A204.1 (cell line): ENCODE results near the gene PFKFB3.

Experiments
- FAIRE-seq: peaks from 2 replicates; lab custom pipeline; 2012; peaks lifted over from hg19 to GRCh38; lab: Jason Lieb, UNC

The PFKFB3 gene

DNA sequence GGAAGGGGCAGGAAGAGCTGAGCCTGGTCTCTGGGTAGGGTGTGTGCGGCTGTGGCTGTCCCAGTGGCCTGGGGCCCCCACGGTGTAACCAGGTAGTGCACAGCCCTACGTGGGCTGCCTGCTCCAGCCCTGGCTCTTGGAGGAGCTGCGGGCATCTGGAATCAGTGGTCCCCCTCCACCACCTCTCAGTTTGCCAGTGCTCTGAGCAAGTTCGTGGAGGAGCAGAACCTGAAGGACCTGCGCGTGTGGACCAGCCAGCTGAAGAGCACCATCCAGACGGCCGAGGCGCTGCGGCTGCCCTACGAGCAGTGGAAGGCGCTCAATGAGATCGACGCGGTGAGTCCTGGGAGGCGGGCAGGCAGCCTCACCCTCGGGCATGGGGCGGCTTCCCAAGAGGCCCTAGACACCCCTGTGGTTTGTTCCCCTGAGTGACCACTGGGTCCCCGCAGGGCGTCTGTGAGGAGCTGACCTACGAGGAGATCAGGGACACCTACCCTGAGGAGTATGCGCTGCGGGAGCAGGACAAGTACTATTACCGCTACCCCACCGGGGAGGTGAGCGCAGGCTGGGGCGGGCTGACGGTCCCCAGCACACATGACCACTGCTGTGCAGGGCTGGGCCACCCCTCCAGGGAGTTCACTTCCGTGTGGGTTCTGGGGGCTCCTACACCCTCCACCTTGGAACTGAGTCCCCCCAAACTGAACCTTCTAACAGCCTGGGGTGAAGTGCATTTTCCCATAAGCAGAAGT lies 18.6 kb downstream of the PFKFB3 start:
- no peak for FAIRE-seq

DNA sequence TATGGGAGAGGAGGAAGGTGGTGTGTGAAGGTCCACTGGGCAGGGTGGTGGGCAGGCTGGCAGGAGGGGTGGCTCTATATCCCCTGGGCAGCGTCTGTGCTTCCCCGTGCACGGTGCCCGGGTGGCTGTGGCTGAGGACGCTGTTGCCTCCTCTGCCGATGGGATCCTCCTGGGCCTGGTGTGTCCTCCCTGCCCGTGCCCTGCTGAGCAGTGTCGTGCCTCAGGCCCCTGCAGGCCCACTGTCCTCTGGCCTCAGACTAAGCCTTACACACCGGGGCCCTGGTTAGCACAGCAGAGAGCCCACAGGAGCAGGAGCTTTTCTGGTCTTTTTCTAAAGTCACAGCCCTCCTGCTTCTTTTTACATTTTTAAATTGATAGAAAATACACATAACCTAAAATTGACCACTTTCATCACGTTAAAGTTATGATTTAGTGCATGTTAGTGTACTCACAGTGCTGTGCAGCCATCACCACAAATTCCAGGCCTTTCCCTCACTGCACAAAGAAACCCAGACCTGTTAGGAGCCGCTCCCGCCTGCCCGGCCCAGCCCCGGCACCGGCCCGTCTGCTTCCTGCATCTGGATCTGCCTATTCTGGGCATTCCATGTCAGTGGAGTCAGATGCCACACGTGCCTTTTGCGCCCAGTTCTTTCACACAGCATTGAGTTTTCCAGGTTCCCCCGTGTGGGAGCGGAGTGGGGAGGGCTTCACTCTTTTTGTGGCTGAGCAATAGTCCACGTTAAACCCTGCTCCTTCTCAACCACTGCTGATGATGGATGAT lies 19.4 kb downstream of the PFKFB3 start:
- FAIRE-seq, result no peak

DNA sequence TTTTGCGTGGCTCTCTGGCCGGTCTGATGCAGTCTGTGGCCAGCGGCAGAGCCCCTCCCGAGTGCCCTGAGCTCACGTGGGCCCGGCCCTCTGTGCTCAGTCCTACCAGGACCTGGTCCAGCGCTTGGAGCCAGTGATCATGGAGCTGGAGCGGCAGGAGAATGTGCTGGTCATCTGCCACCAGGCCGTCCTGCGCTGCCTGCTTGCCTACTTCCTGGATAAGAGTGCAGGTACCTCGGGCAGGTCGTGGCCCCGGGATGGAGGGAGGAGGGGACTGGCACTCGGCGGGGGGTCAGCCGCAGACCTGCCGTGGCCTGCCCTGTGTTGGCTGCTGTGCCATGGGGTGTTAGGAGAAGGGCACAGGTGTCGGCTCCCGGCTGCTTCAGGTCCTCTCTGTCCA lies 20.0 kb downstream of the PFKFB3 start:
- no peak for FAIRE-seq

DNA sequence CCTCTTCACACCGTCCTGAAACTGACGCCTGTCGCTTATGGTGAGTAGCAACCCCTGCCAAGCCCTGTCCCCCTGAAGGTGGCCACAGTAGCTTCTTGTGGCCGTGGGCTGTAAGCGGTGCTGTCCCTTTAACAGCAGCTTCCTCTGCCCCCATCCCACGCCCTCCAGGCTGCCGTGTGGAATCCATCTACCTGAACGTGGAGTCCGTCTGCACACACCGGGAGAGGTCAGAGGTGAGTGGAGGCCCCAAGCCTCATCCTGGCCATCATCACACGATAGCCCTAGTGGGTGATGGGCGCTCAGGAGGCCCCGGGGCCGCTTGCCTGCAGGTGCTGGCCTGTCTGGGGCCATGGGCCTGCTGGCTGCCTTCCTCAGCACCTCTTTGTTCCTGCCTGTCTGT lies 21.2 kb downstream of the PFKFB3 start:
- FAIRE-seq, result no peak

DNA sequence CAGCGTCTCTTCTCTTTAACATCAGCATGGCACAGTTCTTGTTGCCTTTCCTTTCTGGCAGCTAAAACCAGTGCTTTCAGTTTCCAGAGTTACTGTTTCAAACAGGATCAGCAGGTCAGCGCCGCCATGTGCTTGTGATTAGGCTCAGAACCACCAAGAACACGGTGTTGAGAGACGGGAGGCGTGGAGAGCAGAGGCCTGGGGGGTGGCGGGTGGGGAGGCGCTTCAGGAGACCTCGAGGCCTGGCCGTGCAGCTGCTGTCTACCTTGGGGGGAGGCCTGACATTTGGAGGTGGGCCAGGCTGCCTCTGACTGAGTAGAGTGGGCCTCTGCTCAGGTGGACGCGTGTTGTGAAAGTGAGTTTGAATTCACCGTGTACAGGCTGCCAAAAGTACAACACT lies 22.0 kb downstream of the PFKFB3 start:
- FAIRE-seq, result no peak

DNA sequence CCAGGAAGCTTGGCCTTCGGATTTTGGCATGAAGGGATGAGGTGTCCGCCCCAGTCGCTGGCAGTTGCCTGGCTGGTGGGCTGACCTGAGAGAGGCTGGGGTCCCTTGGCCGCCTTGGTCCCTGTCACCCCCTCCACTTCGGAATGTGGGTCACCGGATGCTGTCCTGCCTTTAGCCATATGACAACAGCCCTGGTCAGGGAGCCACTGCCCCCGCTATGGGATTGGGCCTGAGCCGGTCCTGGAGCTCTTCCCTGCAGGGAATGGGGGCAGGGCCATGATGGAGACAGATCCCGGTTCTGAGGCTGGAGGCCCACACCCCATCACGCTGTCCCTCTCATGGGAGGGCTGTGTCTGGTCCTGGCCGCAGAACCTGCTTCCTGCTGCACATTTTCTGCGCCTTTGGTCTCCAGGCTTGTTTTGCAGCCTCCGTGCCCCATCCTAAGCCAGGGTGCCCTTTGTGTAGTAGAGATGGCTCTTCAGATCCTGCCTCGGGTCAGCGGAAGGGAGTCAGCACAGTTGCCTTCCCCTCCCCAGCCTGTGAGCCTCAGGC lies 22.6 kb downstream of the PFKFB3 start:
- FAIRE-seq, result no peak

DNA sequence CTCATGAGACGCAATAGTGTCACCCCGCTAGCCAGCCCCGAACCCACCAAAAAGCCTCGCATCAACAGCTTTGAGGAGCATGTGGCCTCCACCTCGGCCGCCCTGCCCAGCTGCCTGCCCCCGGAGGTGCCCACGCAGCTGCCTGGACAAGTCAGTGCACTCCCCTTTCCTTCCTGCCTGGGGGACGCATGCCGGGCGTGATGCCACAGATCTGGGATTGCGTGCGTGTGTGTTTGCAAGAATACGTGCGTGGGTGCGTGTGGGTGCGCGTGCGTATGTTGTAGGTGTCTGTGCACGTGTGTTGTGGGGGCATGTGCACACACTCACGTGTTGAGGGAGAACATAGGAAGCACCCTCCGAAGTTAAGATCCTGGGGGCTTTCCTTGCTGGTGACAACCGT lies 23.5 kb downstream of the PFKFB3 start:
- FAIRE-seq, result no peak

DNA sequence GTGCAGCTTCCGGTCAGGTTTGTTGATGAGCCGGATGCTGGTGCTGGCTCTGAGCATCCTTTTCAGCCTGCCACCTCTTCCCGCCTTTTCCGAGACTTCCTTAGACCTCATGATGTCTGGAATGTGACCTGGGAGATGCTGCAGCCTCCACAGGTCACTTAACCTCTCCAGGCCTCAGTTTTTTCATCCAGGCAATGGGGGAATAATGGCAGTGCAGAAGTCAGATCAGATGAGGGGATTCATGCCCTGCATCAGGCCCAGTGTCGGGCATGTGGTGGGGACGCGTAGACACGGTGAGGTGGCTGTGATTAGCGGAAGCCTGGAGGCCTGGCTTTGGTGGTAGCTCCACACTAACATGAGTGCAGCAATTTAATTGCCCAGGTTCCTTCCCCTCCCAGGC lies 24.6 kb downstream of the PFKFB3 start:
- no peak for FAIRE-seq

DNA sequence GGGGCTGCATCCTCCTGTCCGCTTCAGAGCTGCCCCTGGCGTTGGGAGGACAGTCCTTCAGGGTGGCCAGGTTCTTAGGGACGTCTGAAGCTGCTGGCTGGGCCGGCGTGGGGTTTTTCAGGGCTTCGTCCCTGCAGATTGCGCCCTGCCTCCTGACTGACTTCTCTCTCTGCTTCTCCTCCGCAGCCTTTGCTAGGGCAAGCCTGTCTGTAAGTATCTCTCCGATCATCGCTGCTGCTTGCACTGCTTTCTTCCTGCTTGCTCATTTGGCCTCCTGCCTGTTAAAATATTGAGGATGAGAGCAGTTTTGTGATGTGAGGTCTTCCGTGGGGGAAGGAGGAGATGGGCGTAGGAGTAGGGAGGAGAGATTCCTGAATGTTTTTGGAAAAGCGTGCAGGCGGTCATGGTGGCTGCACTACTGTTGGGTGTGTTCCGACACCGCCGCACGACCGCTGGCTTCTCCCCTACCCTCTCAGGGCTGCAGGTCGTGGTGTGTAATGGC lies 25.3 kb downstream of the PFKFB3 start:
- FAIRE-seq, result no peak

DNA sequence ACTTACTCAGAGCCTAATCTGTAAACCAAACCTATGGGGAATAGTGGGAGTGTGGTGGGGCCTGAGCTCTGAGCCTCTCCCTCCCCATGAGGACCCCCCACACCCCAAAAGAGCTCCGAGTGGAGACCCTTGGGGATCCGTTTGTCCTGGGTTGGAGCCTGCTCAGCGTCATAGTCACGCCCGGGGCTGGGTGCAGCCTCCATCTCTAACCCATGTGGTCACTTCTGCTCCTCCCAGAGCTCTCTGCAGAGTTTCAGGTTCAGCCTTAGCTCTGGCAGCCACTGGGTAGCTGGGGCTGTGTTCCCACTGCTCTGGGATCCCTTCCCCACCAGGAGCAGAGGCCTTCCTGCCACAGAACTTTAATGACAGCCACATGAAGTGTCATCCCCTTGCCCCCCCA lies 25.9 kb downstream of the PFKFB3 start:
- FAIRE-seq, result no peak

DNA sequence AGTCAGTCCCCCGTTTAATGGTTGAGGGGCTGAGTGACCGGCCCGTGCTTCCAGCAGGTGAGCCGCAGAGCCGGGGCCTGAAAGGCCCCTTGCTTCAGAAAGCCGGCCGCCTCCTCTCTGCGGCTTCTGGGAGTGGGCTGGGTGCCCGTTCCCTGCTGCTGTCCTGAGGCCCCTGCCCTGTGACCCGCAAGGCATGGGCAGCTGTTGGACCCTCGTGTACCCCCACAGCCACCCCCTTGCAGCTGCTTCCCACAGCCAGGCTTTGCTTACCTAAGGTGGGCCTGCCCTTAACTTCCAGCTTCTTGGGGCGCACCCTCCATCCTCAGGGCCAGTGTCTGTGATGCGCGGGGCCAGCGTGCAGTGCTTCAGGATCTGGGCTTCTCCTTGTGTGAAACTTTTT lies 26.6 kb downstream of the PFKFB3 start:
- FAIRE-seq, result no peak

DNA sequence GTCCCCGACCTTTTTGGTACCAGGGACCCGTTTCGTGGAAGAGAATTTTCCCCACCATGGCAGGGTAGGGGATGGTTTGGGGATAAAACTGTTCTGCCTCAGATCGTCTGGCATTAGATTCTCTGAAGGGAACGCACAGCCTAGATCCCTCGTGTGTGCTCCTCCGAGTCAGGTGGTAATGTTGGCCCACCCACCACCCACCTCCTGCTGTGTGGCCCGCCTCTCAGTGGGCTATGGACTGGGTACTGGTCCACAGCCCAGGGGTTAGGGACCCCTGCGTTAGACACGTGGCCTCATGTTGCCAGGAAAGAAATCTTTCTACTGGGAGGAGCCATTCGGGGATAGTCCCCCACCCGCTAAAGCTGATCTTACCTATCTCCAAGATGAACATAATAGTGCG lies 27.0 kb downstream of the PFKFB3 start:
- FAIRE-seq, result no peak

DNA sequence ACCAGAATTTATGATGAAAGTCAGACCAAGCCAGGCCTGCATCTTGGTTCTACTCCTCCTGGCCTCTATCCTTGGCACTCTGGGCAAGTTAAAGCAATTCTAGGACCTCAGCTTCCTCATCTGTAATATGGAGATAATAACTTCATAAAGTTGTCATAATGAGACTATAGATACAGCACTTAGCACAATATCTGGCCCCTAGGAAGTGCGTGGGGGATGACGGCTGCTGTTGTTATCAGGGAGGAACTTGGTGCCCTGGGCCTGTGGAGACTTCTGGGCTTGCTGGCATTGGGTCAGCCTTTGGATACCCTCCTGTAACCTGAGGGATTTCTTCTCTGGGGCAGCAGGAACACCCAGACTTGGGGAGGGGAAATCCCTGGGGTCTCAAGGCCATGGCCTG lies 27.6 kb downstream of the PFKFB3 start:
- FAIRE-seq, result no peak

DNA sequence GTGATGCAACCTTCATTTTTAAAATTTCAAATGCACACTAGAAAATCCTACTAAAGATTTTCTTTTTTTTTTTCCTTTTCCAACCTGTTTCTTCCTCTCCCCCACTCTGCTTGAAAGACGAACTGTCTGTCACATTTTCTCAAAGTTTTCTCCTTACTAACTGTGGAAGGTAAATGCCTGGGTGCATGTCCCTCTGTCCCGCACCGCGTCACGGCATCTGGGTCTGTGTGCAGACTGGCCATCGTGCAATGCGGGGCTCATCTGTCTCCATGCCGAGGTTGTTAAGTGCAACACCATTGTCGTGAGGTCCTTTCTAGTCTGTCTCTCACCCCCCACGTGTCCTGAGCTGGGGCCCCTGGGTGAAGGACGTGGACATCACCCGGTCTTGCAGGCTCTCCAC lies 28.4 kb downstream of the PFKFB3 start:
- FAIRE-seq, result no peak

DNA sequence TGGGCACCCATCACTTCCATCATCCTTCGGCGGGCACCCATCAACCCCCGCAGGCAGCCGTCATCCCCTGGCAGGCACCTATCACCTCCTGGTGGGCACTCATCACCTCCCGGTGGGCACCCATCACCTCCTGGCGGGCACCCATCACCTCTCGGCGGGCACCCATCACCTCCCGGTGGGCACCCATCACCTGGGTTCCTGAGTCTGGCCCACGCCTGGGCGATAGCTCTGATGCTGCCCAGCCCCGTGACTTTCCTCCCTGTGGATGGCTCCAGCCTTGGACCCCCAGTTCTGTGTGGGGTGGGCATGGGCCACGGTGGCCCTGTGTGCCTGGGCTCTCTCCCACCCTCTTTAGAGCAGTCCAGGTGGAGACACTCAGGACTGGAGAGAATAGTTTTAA lies 29.0 kb downstream of the PFKFB3 start:
- FAIRE-seq, result no peak

DNA sequence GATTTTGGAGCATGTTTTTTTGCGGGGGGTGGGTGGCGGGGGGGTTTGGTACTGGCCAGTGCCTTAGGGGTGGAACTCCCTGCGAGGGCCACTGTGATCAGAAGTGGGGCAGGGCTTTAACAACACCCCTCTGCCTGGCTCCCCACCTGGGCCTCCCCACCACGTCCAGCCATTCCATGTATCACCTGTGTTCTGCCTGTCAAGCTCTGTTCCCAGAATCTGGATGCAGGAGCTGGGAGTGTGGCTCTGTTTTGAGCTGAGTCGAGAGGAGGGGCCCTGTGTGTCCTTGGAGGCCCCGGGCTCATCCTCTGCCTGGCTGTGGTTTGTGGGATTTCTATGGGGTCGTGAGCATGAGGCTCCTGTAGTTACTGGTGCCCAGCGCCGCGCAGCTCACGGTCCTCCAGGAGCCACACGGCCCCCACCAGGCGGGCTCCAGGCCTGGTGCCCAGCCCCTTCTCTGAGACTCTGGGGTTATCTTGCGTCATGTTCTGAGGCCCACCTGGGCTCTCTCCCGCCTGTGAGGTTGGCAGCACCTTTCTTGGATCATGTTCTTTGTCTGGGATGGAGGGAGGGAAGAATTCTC lies 29.6 kb downstream of the PFKFB3 start:
- no peak for FAIRE-seq

DNA sequence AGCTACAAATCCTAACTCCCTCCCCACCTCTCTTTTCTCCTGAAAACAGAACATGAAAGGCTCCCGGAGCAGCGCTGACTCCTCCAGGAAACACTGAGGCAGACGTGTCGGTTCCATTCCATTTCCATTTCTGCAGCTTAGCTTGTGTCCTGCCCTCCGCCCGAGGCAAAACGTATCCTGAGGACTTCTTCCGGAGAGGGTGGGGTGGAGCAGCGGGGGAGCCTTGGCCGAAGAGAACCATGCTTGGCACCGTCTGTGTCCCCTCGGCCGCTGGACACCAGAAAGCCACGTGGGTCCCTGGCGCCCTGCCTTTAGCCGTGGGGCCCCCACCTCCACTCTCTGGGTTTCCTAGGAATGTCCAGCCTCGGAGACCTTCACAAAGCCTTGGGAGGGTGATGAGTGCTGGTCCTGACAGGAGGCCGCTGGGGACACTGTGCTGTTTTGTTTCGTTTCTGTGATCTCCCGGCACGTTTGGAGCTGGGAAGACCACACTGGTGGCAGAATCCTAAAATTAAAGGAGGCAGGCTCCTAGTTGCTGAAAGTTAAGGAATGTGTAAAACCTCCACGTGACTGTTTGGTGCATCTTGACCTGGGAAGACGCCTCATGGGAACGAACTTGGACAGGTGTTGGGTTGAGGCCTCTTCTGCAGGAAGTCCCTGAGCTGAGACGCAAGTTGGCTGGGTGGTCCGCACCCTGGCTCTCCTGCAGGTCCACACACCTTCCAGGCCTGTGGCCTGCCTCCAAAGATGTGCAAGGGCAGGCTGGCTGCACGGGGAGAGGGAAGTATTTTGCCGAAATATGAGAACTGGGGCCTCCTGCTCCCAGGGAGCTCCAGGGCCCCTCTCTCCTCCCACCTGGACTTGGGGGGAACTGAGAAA lies 30.4 kb downstream of the PFKFB3 start:
- no peak for FAIRE-seq

DNA sequence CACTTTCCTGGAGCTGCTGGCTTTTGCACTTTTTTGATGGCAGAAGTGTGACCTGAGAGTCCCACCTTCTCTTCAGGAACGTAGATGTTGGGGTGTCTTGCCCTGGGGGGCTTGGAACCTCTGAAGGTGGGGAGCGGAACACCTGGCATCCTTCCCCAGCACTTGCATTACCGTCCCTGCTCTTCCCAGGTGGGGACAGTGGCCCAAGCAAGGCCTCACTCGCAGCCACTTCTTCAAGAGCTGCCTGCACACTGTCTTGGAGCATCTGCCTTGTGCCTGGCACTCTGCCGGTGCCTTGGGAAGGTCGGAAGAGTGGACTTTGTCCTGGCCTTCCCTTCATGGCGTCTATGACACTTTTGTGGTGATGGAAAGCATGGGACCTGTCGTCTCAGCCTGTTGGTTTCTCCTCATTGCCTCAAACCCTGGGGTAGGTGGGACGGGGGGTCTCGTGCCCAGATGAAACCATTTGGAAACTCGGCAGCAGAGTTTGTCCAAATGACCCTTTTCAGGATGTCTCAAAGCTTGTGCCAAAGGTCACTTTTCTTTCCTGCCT lies 31.1 kb downstream of the PFKFB3 start:
- FAIRE-seq, result no peak

DNA sequence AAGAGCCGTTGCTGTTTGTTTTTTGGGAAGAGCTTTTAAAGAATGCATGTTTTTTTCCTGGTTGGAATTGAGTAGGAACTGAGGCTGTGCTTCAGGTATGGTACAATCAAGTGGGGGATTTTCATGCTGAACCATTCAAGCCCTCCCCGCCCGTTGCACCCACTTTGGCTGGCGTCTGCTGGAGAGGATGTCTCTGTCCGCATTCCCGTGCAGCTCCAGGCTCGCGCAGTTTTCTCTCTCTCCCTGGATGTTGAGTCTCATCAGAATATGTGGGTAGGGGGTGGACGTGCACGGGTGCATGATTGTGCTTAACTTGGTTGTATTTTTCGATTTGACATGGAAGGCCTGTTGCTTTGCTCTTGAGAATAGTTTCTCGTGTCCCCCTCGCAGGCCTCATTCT lies 31.6 kb downstream of the PFKFB3 start:
- no peak for FAIRE-seq

DNA sequence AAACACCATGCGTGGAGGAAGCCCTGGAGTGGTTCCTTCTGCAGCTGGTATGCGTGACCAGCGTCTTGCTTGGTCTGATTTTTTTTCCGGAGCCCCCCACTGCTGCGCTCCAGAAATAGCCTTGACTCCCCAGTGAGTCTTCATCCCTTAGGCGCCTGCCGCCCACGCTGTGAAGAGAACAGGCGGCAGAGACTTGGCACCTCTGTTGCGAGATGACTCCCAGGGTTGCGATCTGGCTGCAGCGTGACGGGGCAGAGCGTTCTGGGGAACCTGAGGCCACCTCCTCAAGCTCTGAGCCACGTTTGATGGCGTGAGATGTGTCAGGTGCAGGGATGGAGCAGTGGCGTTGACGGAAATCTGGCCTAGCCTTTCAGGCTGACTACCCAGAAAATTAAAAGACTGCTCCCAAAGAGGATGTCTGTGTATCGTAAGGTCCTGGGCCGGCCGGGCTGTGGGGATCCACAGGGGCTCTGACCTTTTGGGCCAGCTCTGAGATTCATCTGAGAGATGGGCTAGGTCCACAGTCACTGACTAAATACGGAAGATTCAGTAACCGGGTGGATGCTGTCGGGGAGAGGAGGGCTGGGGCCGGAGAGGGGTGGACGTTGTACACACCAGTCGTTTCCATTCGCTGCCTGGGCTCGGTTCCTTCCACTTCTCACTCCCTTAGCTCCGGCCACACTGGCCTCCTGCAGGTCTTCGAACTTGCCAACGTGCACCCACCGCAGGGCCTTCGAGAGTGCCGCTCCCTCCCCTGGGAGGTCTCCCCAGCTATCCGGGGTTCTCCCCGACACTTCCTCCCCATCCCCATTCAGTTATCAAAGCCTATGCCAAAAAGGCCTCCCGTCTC lies 33.8 kb downstream of the PFKFB3 start:
- no peak for FAIRE-seq

DNA sequence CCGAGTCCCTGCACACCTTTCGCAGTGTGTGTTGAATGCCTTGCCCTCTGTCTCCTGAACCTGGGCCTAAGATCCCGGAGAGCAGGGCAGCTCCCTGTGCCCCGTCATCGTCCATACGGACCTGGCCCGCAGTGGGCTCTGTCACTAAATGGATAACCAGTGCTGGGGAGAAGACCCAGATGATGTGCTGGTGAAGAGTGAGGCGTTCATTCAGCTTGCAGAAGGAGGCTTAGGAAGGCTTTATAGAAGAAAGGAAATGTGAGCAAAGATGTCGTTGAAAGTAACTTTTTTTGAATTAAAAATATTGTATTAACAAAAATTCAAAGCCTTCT lies 34.4 kb downstream of the PFKFB3 start:
- FAIRE-seq, result no peak
